Dedifferentiated amniotic fluid mesenchymal stem cell (primary cell): ENCODE measurements around the gene GPR108.
"Not testable (repeated sequence)": the region's sequence is repeated elsewhere in the genome, so short reads cannot be mapped to it uniquely, and the experiment has no call there.

Source experiments
- DNase-seq: peaks from one replicate; pipeline ENCODE4 v3.0.0-alpha.2; 2016; ENCODE audit errors: extremely low spot score

GPR108 gene

GRCh38 chr19:6720369-6721137 is 16.8 kb downstream of the GPR108 start, which contains the start of gene C3:
TSS of gene C3 (minus strand) at chr19:6720650. CDS start at chr19:6720589, 61 bp downstream.
- DNase-seq: no peak

- no peak for DNase-seq
Measured at GRCh38 chr19:6719992-6720368, 17.4 kb downstream of the GPR108 start.

- no peak for DNase-seq
Measured at GRCh38 chr19:6719540-6719861, 17.9 kb downstream of the GPR108 start.

- DNase-seq: no peak
Measured at GRCh38 chr19:6718741-6719539, 18.4 kb downstream of the GPR108 start.

GRCh38 chr19:6718111-6718740 is 19.2 kb downstream of the GPR108 start:
- DNase-seq: no peak

DNA sequence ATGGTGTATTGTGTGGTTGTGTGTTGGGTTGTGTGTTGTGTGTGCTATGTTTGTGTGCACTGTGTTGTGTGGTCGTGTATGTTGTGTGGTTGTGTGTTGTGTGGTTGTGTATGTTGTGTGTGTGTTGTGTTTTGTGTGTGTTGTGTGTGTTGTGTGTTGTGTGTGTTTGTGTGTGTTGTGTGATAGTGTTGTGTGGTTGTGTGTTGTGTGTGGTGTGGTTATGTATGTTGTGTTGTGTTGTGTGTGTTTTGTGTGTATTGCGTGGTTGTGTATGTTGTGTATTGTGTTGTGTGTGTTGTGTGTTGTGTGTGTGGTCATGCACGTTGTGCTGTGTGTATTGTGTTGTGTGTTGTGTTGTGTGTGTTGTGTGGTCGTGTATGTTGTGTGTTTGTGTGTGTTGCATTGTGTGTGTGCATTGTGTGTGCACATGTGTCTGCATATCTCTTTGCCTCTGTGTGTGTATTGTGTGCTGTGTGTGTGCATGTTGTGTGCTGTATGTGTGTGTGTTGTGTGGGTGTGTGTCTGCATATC is 19.9 kb downstream of the GPR108 start:
- no peak for DNase-seq

- DNase-seq: no peak
Measured at GRCh38 chr19:6717036-6717435, 20.3 kb downstream of the GPR108 start.

DNA sequence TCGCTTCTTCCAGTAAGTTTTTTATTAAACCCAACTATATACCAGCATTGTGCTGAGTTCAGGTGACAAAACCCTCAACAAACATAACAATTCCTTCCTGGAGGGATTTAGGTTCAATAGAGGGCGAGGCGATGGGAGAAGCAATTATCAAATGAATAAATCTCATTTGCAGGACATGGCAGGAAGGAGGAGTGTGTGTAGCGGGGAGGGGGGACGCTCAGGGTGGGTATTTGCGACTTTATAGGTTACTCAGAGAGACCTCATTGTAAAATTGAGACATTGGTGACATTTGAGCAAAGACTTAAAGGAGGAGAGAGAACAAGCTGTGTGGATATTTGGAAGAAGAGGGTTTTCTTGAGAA is 20.8 kb downstream of the GPR108 start:
- no peak for DNase-seq

- DNase-seq: no peak
Measured at GRCh38 chr19:6714749-6715555, 22.4 kb downstream of the GPR108 start.

- no peak for DNase-seq
Measured at GRCh38 chr19:6713773-6714692, 23.3 kb downstream of the GPR108 start.

DNA sequence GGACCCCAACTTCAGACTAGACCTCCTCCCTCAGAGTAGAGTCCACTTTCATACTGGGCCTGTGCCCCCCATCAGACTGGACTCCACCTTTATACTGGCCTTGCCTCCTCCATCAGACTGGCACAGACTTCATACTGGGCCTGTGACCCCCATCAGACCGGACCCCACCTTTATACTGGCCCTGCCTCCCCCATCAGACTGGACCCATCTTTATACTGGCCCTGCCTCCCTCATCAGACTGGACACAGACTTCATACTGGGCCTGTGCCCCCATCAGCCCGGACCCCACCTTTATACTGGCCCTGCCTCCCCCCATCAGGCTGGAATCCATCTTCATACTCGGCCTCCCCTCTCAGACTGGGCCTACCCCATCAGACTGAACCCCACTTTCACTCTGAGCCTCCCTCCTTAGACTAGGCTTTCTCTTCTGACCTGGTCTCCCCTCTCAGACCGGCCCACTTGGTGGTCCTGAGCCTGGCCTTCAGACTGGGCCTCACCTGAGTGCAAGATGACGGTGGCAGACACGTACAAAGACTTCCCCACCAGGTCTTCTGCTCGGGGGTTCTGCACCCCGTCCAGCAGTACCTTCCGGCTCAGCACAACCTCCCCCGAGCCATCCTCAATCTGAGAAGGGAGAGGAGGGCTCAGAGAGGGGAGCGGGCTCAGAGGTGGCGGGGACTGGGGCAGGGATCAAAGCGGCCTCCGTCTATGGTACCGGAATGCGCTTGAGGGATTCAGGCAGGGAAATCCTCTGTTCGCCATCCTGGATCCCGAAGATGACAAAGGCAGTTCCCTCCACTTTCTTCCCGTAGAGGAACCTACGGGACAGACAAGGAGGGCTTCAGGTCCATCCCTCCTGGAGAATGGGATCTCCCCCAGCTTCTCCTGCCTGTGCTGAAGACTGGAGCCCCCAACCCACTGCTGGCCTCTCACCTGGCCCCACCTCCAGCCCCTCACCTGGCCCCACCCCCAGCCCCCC is 24.4 kb downstream of the GPR108 start:
- no peak for DNase-seq

DNA sequence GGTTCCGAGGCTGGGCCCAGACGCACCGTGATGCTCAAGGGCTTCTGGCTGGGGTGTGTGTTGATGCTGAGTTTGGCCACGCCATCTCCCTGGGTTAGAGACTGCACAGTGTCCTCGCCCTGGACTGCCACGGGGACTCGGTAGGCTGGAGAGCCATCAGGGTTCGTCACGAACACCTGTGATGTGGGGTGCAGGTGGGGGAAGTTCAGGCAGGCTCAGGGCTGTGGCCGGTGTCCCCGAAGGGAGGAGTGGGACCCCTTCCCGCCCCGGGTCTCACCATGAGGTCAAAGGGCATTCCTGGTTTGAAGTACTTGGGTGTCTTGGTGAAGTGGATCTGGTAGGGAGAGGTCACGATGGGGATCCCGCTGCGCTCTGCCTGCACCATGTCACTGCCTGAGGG is 25.1 kb downstream of the GPR108 start:
- no peak for DNase-seq

DNA sequence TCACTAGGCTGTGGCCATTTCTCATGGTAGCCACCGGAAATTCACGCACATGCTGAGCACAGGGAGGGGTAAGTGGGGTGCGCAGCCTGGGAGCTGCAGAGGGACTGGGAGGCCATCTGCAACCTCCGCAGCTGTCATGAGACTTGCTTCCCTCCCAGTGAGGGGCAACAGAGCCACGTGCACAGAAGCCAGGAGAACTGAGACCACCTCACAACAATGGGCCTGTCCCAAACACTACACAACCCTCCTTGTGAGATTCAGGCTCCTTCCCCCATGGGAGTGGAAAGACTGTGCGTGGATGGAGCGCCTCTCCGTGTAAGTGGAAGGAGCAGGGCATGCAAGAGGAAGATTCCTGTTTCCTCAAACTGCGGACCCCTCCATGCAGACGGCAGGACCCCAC is 25.8 kb downstream of the GPR108 start:
- no peak for DNase-seq

DNA sequence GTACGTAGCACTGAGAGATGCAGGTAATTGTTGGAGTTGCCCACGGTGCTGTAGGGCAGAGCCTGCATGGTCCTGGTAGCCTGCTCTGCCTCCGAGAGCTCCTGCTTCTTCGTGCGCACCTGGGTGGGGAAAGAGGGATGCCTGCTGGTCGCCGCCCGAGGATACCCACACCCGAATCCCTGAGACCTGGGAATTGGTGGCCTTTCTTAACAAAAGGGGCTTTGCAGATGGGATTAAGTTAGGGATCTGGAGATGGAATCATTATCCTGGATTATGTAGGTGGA is 26.4 kb downstream of the GPR108 start:
- no peak for DNase-seq

DNA sequence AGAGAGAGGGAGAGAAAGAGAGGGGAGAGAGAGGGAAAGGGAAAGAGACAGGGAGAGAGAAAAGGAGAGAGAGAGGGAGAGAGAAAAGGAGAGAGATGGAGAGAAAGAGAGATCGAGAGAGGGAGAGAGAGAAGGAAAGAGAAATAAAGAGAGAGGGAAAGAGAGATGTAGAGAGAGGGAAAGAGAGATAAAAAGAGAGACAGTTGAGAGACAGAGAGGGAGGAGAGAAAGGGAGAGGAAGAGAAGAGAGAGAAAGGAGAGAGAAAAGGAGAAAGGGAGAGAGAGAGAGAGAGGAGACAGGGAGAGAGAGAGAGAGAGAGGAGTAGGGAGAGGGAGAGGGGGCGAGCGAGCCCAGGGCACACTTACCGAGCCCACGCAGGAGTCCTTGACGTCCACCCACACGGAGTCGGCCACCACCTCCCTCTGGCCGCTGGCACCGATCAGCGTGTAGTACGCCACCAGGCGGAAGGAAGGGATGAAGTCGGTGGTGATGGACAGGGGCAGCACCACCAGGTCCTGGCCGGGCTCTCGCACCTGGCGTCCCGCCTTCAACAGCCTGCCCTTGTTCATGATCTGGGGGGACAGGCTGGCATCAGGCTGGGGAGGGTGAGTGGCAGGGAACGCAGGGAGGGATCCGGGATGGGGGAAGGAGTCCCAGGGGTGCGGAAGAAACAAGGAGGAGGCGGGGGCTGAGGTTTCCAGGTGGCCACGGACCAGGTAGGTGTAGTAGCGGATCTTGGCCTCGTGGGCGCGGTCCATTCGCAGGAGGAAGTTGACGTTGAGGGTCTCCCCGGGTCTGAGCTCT is 26.9 kb downstream of the GPR108 start:
- no peak for DNase-seq

DNA sequence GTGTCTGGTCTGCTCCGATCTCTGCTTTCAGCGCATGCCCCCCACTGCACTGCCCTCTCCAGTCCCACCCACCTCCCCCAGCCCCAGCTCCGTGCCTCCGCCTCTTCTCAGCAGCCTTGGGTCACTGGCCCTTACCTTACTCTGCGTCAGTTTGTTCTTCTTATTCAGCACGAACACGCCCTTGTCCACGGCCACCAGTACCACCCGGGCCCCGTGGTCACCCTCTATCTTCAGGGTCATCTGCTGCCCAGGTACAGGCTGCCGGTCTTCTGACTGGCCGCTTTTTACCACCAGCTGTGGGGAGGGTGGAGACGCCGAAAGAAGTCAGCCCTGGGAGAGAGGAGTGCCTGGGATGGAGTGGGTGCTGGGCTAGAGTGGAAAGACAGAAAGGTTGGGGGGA is 27.8 kb downstream of the GPR108 start:
- no peak for DNase-seq

DNA sequence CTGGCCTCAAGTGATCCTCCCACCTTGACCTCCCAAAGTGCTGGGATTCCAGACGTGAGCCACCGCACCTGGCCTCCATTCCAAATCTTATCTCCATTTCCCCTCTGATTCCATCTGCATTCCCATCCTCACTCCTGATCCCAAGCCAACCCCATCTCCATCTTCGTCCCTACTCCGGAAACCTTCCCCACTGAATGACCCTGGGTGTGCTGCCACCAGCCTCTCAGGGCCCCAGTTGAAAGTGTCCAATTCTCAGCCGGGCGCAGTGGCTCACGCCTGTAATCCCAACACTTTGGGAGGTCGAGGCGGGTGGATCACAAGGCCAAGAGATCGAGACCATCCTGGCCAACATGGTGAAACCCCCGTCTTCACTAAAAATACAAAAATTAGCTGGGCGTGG is 28.5 kb downstream of the GPR108 start:
- DNase-seq: not testable (repeated sequence)

GRCh38 chr19:6708346-6708745 is 29.0 kb downstream of the GPR108 start:
- no peak for DNase-seq

- no peak for DNase-seq
Measured at GRCh38 chr19:6707658-6708018, 29.7 kb downstream of the GPR108 start.
